OCI-LY1 (cell line): ENCODE results near the gene LRP2.

ENCODE experiments used
- H2AFZ ChIP-seq: fragments of 200-600 bp; sonication (generic), shearing (Covaris generic); 2 replicates; pipeline ENCODE4 v1.6.0; 2014; ENCODE audit warnings: antibody characterized with exemption, mild to moderate bottlenecking, low read length
- H3F3A ChIP-seq: fragments of 200-600 bp; sonication (generic), shearing (Covaris generic); 2 replicates; pipeline ENCODE4 v1.6.0; 2014; ENCODE audit warnings: mild to moderate bottlenecking, antibody characterized with exemption, low read length, moderate library complexity; ENCODE audit not compliant: insufficient read depth
- H3K27ac ChIP-seq: fragments of 200-600 bp; sonication (generic); 2 replicates; pipeline ENCODE4 v1.5.1; 2014; ENCODE audit warnings: low read length, mixed run types, mild to moderate bottlenecking, low read depth; ENCODE audit not compliant: poor library complexity, severe bottlenecking
- H3K27me3 ChIP-seq: fragments of 200-600 bp; sonication (generic); 2 replicates; pipeline ENCODE4 v1.6.0; 2014; ENCODE audit warnings: antibody characterized with exemption, mild to moderate bottlenecking, low read length, moderate library complexity; ENCODE audit not compliant: insufficient read depth
- H3K36me3 ChIP-seq: fragments of 200-600 bp; sonication (generic); 2 replicates; pipeline ENCODE4 v1.6.1; 2014; ENCODE audit warnings: mild to moderate bottlenecking, antibody characterized with exemption, low read length, moderate library complexity, mixed read lengths; ENCODE audit not compliant: insufficient read depth
- H3K4me1 ChIP-seq: fragments of 200-600 bp; sonication (generic); 2 replicates; pipeline ENCODE4 v1.5.1; 2014; ENCODE audit warnings: mild to moderate bottlenecking, low read length, moderate library complexity; ENCODE audit not compliant: insufficient read depth, severe bottlenecking
- H3K4me2 ChIP-seq: fragments of 200-600 bp; sonication (generic), shearing (Covaris generic); 2 replicates; pipeline ENCODE4 v1.6.1; 2014; ENCODE audit warnings: low read length
- H3K4me3 ChIP-seq: fragments of 200-600 bp; sonication (generic); 2 replicates; pipeline ENCODE4 v1.5.1; 2014; ENCODE audit warnings: low read length, low read depth, mild to moderate bottlenecking, mixed read lengths; ENCODE audit not compliant: poor library complexity, severe bottlenecking
- H3K79me2 ChIP-seq: fragments of 200-600 bp; shearing (Covaris generic); 2 replicates; pipeline ENCODE4 v1.6.1; 2016; ENCODE audit warnings: mixed run types, low read length, mixed read lengths; ENCODE audit not compliant: insufficient read depth
- H3K9ac ChIP-seq: fragments of 200-600 bp; sonication (generic), shearing (Covaris generic); 2 replicates; pipeline ENCODE4 v1.6.1; 2014; ENCODE audit warnings: mild to moderate bottlenecking, low read length, mixed read lengths
- H3K9me2 ChIP-seq: fragments of 200-600 bp; sonication (generic), shearing (Covaris generic); 2 replicates; pipeline ENCODE4 v1.6.1; 2014; ENCODE audit warnings: low read depth, mild to moderate bottlenecking, low read length, mixed read lengths
- H3K9me3 ChIP-seq: fragments of 200-600 bp; shearing (Covaris generic); 2 replicates; pipeline ENCODE4 v1.6.1; 2014; ENCODE audit warnings: low read length, mixed read lengths
- H4K20me1 ChIP-seq: fragments of 200-600 bp; sonication (generic), shearing (Covaris generic); 2 replicates; pipeline ENCODE4 v1.6.0; 2016; ENCODE audit warnings: mild to moderate bottlenecking, low read length; ENCODE audit not compliant: insufficient read depth
- EZH2 ChIP-seq: fragments of 200-600 bp; sonication (generic), shearing (Covaris generic); IDR thresholded peaks from 2 replicates; pipeline ENCODE4 v1.8.0; 2017; ENCODE audit warnings: borderline replicate concordance, mixed run types, mild to moderate bottlenecking, antibody characterized with exemption, low read length, moderate library complexity, mixed read lengths
- TF ChIP-seq, protein P1 (sequence below): fragments of 200-600 bp; sonication (generic), shearing (Covaris generic); IDR thresholded peaks from 2 replicates; pipeline ENCODE4 v1.5.1; 2017; ENCODE audit warnings: mild to moderate bottlenecking, antibody characterized with exemption, low read length, moderate library complexity, mixed read lengths

Gene LRP2

DNA sequence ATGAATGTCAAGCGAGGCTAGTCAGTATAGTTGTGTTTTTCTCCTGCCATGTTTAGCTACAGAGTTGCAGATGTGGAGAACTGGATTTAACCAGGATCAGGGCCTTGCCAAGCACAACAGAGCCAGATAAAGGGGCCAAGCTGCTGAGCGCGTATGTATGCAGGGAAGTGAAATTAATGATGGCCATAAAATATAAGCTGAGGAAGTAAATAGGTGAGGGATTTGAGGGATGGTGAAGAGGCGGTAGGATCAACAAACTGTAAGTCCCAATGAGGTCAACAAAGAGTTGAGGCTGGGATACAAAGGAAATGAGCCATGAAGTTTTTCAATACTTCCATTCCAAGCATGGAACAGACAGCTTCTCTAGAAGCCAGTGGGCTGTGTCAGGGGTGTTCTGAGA is 10.6 kb downstream of the LRP2 start:
- no peaks in the 10 kb centered on the region for H3F3A ChIP-seq
- no peaks in the 10 kb centered on the region for H3K9me3 ChIP-seq
- no peaks in the 10 kb centered on the region for H3K4me1 ChIP-seq
- no peaks in the 10 kb centered on the region for H3K36me3 ChIP-seq
- no peak overlapping the region for H3K9ac ChIP-seq
- no peak overlapping the region for H2AFZ ChIP-seq
- TF ChIP-seq, protein P1, sequence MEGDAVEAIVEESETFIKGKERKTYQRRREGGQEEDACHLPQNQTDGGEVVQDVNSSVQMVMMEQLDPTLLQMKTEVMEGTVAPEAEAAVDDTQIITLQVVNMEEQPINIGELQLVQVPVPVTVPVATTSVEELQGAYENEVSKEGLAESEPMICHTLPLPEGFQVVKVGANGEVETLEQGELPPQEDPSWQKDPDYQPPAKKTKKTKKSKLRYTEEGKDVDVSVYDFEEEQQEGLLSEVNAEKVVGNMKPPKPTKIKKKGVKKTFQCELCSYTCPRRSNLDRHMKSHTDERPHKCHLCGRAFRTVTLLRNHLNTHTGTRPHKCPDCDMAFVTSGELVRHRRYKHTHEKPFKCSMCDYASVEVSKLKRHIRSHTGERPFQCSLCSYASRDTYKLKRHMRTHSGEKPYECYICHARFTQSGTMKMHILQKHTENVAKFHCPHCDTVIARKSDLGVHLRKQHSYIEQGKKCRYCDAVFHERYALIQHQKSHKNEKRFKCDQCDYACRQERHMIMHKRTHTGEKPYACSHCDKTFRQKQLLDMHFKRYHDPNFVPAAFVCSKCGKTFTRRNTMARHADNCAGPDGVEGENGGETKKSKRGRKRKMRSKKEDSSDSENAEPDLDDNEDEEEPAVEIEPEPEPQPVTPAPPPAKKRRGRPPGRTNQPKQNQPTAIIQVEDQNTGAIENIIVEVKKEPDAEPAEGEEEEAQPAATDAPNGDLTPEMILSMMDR = no peak
- TF ChIP-seq EZH2 = no peak
- H3K27me3 ChIP-seq = no peaks in the 10 kb centered on the region
- no peaks in the 10 kb centered on the region for H4K20me1 ChIP-seq
- no peak overlapping the region for H3K4me3 ChIP-seq
- H3K9me2 ChIP-seq = no peaks in the 10 kb centered on the region
- H3K4me2 ChIP-seq = no peak overlapping the region
- no peak overlapping the region for H3K27ac ChIP-seq
- no peaks in the 10 kb centered on the region for H3K79me2 ChIP-seq

DNA sequence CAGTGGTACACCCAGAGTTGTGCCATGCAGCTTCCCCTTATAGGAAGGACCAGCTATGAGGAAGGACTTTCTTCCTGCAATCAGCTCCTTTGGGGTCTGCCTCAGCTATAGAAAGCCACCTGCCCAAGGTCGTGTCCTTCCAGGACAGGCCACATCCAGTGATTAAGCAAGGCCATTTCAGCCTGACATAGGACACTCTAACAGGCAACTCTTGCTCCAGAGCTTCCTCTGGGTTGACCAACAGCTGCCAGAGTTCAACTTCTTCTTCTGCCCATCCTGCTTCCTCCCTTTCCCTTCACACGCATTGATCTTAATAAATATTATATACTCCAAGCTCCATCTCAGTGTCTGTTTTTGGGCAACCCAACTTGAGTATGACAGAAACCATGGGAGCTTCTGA is 12.8 kb downstream of the LRP2 start:
- H3K4me3 ChIP-seq = no peak overlapping the region
- no peaks in the 10 kb centered on the region for H3K79me2 ChIP-seq
- no peaks in the 10 kb centered on the region for H3K9me2 ChIP-seq
- H3K27ac ChIP-seq = no peak overlapping the region
- H3K4me2 ChIP-seq = no peak overlapping the region
- H3K9ac ChIP-seq = no peak overlapping the region
- no peak overlapping the region for H2AFZ ChIP-seq
- no peaks in the 10 kb centered on the region for H3K36me3 ChIP-seq
- H3K9me3 ChIP-seq = no peaks in the 10 kb centered on the region
- H3F3A ChIP-seq = no peaks in the 10 kb centered on the region
- H4K20me1 ChIP-seq = no peaks in the 10 kb centered on the region
- H3K27me3 ChIP-seq = no peaks in the 10 kb centered on the region
- no peak for TF ChIP-seq EZH2
- TF ChIP-seq, protein P1 = no peak
- H3K4me1 ChIP-seq = no peaks in the 10 kb centered on the region

DNA sequence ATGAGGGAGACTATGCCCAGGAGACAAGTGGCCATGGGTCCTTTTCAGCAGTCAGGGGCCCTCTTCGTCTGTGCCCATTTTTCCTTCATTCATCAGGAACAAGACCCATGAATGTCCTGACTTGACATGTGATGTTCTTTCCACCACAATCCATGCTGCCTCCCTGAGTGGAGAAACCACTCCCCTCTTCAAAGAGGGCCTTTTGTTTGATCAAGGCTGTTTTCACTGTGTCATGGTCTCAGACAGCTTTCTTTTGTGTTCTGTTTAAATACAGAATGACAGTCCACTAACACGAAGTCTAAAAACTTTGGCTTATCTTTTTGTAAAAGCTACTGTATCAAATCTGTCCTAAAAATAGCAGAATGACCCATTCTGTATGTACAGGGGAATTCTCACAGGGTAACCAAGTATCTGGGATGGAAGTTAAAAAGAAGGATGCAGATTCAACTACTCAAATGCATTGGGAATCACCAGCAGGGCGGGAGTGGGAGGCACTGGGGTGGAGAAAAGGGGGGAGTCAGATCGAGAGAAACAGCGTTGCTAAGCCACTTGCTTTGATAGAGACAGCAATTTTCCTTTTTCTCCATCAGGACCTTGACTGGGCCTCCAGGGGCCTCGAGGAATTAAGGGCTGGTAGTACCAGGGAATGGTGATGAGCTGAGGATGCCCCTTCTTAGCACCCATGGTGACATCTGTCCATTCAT is 13.9 kb downstream of the LRP2 start:
- no peaks in the 10 kb centered on the region for H3K9me3 ChIP-seq
- H3K4me1 ChIP-seq = no peaks in the 10 kb centered on the region
- no peak for TF ChIP-seq EZH2
- TF ChIP-seq, protein P1 = no peak
- no peaks in the 10 kb centered on the region for H3F3A ChIP-seq
- H3K27ac ChIP-seq = no peak overlapping the region
- no peak overlapping the region for H3K4me3 ChIP-seq
- H3K36me3 ChIP-seq = no peaks in the 10 kb centered on the region
- H4K20me1 ChIP-seq = no peaks in the 10 kb centered on the region
- no peak overlapping the region for H2AFZ ChIP-seq
- H3K79me2 ChIP-seq = no peaks in the 10 kb centered on the region
- H3K9me2 ChIP-seq = no peaks in the 10 kb centered on the region
- no peak overlapping the region for H3K9ac ChIP-seq
- no peak overlapping the region for H3K4me2 ChIP-seq
- no peaks in the 10 kb centered on the region for H3K27me3 ChIP-seq
